NT2/D1 (cell line): ENCODE measurements around the gene SRC.
A peak's percentile ranks its signal among the peaks of the same experiment; 100 is the strongest.

ENCODE experiments used
- DNase-seq: peaks from one replicate; pipeline ENCODE4 v3.0.0-alpha.2; 2011; ENCODE audit warnings: low read depth, low spot score
- H3K27me3 ChIP-seq: 2 replicates; pipeline ENCODE4 v1.6.0; 2011; ENCODE audit warnings: mild to moderate bottlenecking; ENCODE audit not compliant: insufficient read length, insufficient read depth
- H3K36me3 ChIP-seq: 2 replicates; pipeline ENCODE4 v1.6.1; 2011; ENCODE audit warnings: mild to moderate bottlenecking, low read length, mixed read lengths; ENCODE audit not compliant: insufficient read depth, insufficient read length
- H3K4me1 ChIP-seq: 2 replicates; pipeline ENCODE4 v1.5.1; 2011; ENCODE audit not compliant: insufficient read depth, insufficient read length
- H3K4me3 ChIP-seq: 2 replicates; pipeline ENCODE4 v1.5.1; 2011; ENCODE audit warnings: low read depth; ENCODE audit not compliant: insufficient read length
- H3K9ac ChIP-seq: 2 replicates; pipeline ENCODE4 v1.6.0; 2011; ENCODE audit warnings: low read depth; ENCODE audit not compliant: insufficient read length
- H3K9me3 ChIP-seq: 2 replicates; pipeline ENCODE4 v1.5.1; 2011; ENCODE audit warnings: mild to moderate bottlenecking, low read length; ENCODE audit not compliant: insufficient read depth
- SUZ12 ChIP-seq: IDR thresholded peaks from 2 replicates; pipeline ENCODE4 v1.6.1; 2011; ENCODE audit not compliant: insufficient read length, insufficient read depth; ENCODE audit errors: extremely low read depth
- YY1 ChIP-seq: IDR thresholded peaks from 2 replicates; pipeline ENCODE4 v1.6.1; 2011; ENCODE audit not compliant: insufficient read length, insufficient read depth
- ZNF274 ChIP-seq: IDR thresholded peaks from 2 replicates; pipeline ENCODE4 v1.6.1; 2011; ENCODE audit warnings: mild to moderate bottlenecking, low read depth, low read length

The SRC gene

DNA sequence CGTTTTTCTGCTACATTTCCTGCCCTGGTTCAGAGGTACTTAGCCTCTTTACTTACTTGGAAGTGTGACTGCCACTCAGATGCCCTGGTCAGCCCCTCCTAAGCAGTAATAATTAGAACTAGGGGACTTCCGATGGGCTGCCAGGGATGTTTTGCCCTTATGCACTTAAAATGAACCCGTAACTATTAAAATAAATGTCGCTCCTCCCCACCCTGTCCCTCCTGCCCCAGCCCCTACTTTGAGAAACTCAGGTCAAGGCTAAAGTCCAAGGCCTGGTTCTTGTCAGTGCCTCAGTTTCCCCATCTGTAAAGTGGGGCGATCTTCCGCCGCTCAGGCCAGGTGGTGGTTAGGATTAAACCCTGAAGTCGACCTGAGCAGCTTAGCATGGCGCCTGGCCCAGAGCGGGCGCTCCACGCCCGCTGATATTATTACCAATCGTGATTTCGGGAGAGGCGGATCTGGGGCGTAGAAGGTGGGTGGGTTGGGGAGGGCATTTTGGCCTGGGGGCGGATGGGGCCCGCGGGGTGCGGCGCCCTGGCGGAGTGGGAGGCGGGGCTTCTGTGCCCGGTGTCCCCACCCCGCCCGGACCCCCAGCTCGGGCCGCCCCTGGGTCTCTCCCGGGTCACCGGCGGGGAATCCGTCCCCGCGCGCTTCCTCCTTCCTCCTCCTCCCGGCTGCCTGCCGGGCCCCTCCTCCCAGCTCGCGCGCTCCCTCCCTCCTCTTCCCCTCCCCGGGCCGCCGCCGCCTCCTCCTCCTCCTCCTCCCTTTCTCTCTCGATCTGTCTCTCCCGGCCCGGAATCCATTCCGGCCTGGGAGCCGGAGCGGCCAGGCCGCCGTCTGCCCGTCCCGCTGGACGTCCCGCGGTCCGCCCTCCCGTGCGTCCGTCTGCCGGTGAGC lies at the start of gene SRC:
TSS of gene SRC (plus strand) at position 802 of the 897 bp plus-strand sequence. CDS start 38,014 bp downstream, outside the sequence.
- TF ChIP-seq ZNF274 (no peak), SUZ12 (no peak), YY1 (no peak)

DNA sequence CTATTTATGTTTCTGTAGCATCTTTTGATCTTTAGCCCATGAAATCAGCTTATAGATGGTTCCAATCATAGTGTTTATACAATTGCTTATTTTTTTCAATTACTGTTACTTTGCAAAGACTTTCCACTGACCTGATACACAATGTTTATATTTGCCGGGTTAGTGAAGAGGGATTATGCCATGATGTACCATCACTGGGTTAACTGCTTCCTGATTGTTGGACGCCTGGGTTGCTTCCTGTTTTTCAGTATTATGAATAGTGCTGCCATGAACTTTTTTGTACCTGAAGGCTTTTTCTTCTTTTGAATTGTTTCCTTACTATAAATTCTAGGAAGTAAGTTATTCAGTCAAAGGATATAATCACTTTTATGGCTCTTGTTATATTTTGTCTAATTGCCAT lies 49.6 kb upstream of the SRC start:
- H3K4me3 ChIP-seq, result no peak overlapping the region
- H3K9me3 ChIP-seq, result peaks cover 4% of the 10 kb centered on the region; the same call in 1 of the 2 replicates
- H3K4me1 ChIP-seq, result peaks cover 3% of the 10 kb centered on the region
- no peak for DNase-seq
- no peak overlapping the region for H3K9ac ChIP-seq
- TF ChIP-seq SUZ12, result no peak
- no peak for TF ChIP-seq ZNF274
- TF ChIP-seq YY1, result no peak
- no peaks in the 10 kb centered on the region for H3K27me3 ChIP-seq
- peaks cover 50% of the 10 kb centered on the region for H3K36me3 ChIP-seq

More for the DNA sequence above, at the start of gene SRC:
- Histone ChIP-seq H3K9ac (peak within 1 kb of the TSS; percentile 79), H3K27me3 (no peaks in the 10 kb centered on the region), H3K4me1 (peaks cover 28% of the 10 kb centered on the region), H3K4me3 (peak within 1 kb of the TSS; percentile 55), H3K36me3 (peaks cover 34% of the 10 kb centered on the region), H3K9me3 (no peaks in the 10 kb centered on the region)
- DNase-seq, result peak; percentile 38

DNA sequence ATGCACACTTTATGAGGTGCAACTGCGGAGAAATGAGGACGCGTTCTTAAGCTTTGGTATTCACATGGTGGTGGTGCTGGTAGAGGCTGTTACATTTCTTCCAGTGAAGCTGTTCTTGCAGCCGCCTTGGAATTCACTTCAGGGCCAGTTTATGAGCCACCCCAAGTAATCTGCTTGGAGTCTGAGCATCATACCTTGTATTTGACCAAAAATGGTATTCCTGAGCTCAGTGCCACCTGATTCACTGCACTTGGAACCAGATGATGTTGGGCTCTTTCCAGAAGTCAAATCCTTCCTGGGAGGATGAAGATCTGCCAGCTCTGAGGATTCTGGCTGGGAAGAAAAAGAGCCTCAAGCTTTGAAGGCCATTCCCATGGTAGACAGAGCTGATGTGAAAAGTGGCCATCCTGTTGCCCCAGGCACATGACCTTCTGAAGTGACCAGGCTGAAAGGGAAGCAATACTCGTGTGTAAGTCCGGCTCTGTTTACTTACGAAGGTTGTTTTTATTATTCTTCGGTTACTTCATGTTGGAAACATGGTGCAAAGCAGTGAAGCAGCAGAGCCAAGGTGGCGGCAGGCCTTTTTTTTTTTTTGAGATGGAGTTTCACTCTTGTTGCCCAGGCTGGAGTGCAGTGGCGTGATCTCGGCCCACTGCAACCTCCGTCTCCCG lies 48.7 kb upstream of the SRC start:
- DNase-seq, result no peak
- Histone ChIP-seq H3K27me3 (no peaks in the 10 kb centered on the region), H3K4me3 (no peak overlapping the region), H3K36me3 (peaks cover 50% of the 10 kb centered on the region), H3K9ac (no peak overlapping the region), H3K9me3 (peaks cover 3% of the 10 kb centered on the region; the same call in 1 of the 2 replicates), H3K4me1 (peaks cover 3% of the 10 kb centered on the region)
- no peak for TF ChIP-seq SUZ12
- TF ChIP-seq ZNF274, result no peak
- no peak for TF ChIP-seq YY1

DNA sequence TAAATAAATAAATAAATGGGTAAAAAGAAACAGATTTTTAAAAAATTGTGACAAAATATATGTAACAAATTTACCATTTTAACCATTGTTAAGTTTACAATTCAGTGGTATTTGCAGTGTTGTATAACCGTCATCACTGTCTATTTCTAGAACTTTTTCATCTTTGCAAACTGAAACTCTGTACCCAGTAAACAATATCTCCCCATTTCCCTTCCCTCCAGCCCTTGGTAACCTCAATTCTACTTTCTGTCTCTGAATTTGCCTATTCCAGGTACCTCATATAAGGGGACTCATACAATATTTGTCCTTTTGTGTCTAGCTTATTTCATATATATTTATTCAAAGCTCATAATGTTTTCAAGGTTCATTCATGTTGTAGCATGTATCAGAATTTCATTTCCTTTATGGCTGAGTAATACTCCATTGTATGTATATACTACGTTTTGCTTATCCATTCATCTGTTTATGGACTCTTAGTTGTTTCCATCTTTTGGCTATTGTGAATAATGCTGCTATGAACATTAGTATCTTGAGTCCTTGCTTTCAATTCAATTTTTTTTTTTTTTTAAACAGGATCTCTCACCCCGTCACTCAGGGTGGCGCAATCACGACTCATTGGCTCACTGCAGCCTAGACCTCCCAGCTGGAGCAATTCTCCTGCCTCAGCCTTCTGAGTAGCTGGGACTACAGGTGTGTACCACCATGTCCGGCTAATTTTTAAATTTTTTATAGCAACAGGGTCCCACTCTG lies 47.6 kb upstream of the SRC start:
- DNase-seq, result no peak
- TF ChIP-seq YY1 (no peak), ZNF274 (no peak), SUZ12 (no peak)
- Histone ChIP-seq H3K4me1 (peaks cover 3% of the 10 kb centered on the region), H3K27me3 (no peaks in the 10 kb centered on the region), H3K4me3 (no peak overlapping the region), H3K9ac (no peak overlapping the region), H3K9me3 (no peaks in the 10 kb centered on the region), H3K36me3 (peaks cover 52% of the 10 kb centered on the region)

DNA sequence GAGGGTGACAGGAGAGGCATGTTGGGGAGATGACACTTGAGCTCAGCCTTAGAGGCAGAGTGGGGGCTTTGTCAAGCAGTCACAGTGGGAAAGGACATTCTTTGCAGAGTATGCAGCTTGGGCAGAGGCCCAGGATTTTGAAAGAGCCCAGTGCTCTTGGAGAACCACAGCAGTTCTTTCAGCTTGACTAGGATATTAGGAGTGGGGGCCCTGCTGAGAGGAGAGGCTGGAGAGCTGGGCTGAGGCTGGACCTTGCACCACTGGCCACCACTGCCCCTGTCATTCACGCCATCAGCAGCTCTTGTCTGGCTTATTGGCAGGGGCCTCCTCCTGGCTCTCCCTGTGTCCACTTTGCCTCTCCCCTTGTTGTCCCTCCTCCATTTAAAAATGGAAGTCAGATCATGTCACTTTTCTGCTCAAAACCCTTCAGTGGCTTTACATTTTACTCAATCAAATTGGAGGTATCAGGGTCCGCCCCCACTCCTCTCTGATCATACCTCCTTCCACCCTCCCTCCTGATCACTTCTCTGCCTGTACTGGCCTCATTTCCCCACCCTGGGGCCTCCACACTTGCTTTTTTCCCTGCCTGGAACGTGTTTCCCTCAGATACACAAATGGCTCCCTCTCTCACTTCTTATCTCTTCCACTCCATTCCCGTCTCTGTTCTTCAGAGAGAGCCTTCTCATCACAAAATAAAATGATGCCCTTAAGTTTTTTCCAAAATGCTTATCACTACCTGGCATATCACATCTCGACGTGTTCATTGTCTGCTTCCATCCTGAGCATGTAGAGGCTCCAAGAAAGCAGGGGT lies 46.0 kb upstream of the SRC start:
- peaks cover 64% of the 10 kb centered on the region for H3K36me3 ChIP-seq
- no peak overlapping the region for H3K4me3 ChIP-seq
- H3K9ac ChIP-seq, result no peak overlapping the region
- H3K9me3 ChIP-seq, result no peaks in the 10 kb centered on the region
- no peaks in the 10 kb centered on the region for H3K27me3 ChIP-seq
- no peak for TF ChIP-seq SUZ12
- TF ChIP-seq YY1, result no peak
- TF ChIP-seq ZNF274, result no peak
- DNase-seq, result no peak
- peaks cover 3% of the 10 kb centered on the region for H3K4me1 ChIP-seq

DNA sequence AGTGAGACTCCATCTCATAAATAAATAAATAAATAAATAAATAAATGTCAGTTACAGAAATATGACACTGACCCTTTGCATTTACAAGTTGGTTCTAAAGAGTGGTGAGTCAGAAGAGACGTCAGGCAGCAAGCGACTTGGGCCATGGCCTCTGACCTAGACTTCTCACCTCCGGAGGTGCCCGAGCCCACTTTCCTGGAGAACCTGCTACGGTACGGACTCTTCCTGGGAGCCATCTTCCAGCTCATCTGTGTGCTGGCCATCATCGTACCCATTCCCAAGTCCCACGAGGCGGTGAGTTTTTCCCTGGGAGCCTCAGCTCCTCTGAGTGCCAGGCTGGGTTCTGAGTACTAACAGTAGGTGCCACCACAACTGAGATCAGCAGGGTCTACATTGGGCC lies 44.8 kb upstream of the SRC start:
- Histone ChIP-seq H3K36me3 (peaks cover 70% of the 10 kb centered on the region), H3K9ac (no peak overlapping the region)
- no peak for TF ChIP-seq SUZ12
- TF ChIP-seq YY1, result no peak
- no peak for TF ChIP-seq ZNF274

DNA sequence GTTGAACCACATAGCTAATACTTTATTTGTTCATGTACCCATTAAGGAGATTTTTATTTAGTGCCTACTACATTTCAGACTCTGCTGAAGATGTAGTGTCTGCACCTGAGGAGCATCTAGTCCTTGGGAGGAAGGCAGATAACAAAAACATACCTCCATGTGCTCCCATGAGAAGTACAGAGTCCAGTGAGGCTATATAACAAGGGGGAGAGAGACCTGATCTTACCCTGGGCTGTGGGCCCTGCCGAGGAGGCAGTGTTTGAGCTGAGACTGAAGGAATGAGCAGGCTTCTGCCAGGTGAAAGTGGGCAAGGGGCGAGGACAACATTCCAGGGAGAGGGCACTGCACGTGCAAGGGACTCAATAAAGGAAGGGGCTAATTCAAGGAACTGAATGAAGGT lies 44.4 kb upstream of the SRC start:
- no peaks in the 10 kb centered on the region for H3K4me1 ChIP-seq
- no peaks in the 10 kb centered on the region for H3K9me3 ChIP-seq
- no peak for DNase-seq
- H3K27me3 ChIP-seq, result no peaks in the 10 kb centered on the region
- H3K9ac ChIP-seq, result no peak overlapping the region
- peaks cover 73% of the 10 kb centered on the region for H3K36me3 ChIP-seq
- TF ChIP-seq YY1, result no peak
- no peak for TF ChIP-seq ZNF274
- TF ChIP-seq SUZ12, result no peak
- H3K4me3 ChIP-seq, result no peak overlapping the region

More for the DNA sequence above, 44.8 kb upstream of the SRC start:
- no peaks in the 10 kb centered on the region for H3K4me1 ChIP-seq
- no peaks in the 10 kb centered on the region for H3K9me3 ChIP-seq
- no peak overlapping the region for H3K4me3 ChIP-seq
- no peak for DNase-seq
- H3K27me3 ChIP-seq, result no peaks in the 10 kb centered on the region
